SK-N-MC (cell line): Measurements from ENCODE around the gene MLLT3.

Experiments
- EZH2 ChIP-seq: fragments of 200-600 bp; sonication (generic); IDR thresholded peaks from one replicate; pipeline ENCODE4 v1.6.1; 2017; ENCODE audit warnings: antibody characterized with exemption
- FOXP2 ChIP-seq: optimal IDR thresholded peaks from 2 replicates; pipeline ENCODE3; 2011; ENCODE audit warnings: mild to moderate bottlenecking, moderate library complexity; ENCODE audit not compliant: insufficient read depth; ENCODE audit errors: extremely low read length, control extremely low read depth
- POLR2AphosphoS5 ChIP-seq: IDR thresholded peaks from 2 replicates; pipeline ENCODE4 v1.6.1; 2012; ENCODE audit warnings: mild to moderate bottlenecking, low read depth, low read length, borderline replicate concordance

DNA sequence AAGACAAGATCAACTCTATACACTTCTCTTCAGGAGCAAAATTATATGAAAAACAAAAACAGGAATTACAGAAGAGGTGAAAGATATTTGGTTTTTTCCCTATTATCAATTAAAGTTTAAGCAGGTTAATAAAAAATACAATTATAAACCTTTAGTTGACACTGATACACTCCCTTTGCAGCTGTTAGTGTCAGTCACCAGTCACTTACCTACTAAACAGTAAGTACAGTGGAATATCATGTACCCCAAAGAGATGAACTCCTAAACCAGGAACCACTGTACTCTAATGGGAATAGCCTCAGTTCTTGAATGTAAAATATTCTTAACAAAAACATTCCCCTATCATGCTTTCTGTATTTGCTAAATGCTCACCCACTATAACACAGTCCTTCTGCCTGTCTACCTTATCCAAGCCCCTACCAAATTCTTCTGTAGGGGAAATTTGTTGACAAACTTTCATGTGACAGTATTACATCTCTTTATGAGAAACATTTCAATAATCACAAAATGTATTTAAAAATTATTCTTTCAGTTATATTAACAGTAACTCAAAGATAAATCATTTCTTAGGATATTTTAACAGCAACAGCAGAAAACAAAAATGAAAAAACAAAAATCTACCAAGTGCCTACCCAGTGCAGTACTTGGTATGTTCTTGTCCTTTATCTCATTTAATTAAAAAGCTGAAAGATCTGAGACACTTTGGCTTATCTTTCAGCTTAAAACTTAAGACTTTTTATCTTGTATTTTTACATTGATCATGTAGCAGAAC is 212.8 kb downstream of the MLLT3 start:
- TF ChIP-seq EZH2: no peak
- TF ChIP-seq POLR2AphosphoS5: no peak
- no peak for TF ChIP-seq FOXP2
